Glutamatergic neuron (in vitro differentiated cells): ENCODE measurements around the gene RET. TPM values are rescaled to one million over a fixed set of nuclear protein-coding genes. Genes with fewer than 3 reads are reported as not detected.

Experiments
- DNase-seq: peaks from one replicate; pipeline ENCODE4 v3.0.0; 2022
- H3K27ac Mint-ChIP-seq: one replicate; pipeline ENCODE4 v1.8.0; 2020; ENCODE audit warnings: mild to moderate bottlenecking, mixed read lengths, inconsistent platforms; ENCODE audit not compliant: unreplicated experiment
- H3K27me3 Mint-ChIP-seq: one replicate; pipeline ENCODE4 v1.8.0; 2020; ENCODE audit warnings: mild to moderate bottlenecking, moderate library complexity, mixed read lengths, inconsistent platforms; ENCODE audit not compliant: unreplicated experiment
- H3K36me3 Mint-ChIP-seq: one replicate; pipeline ENCODE4 v1.8.0; 2020; ENCODE audit warnings: mild to moderate bottlenecking, mixed read lengths, inconsistent platforms; ENCODE audit not compliant: unreplicated experiment
- H3K4me1 Mint-ChIP-seq: one replicate; pipeline ENCODE4 v1.8.0; 2020; ENCODE audit warnings: mild to moderate bottlenecking, low read depth, mixed read lengths, inconsistent platforms; ENCODE audit not compliant: unreplicated experiment
- H3K4me3 Mint-ChIP-seq: one replicate; pipeline ENCODE4 v1.8.0; 2020; ENCODE audit warnings: mild to moderate bottlenecking, mixed read lengths, inconsistent platforms; ENCODE audit not compliant: unreplicated experiment
- H3K9me3 Mint-ChIP-seq: one replicate; pipeline ENCODE4 v1.8.0; 2020; ENCODE audit warnings: mild to moderate bottlenecking, moderate library complexity, mixed read lengths, inconsistent platforms; ENCODE audit not compliant: unreplicated experiment
- CTCF ChIP-seq: fragments of 200-600 bp; sonication (generic); IDR thresholded peaks from one replicate; pipeline ENCODE4 v1.5.0; 2021; ENCODE audit not compliant: partially characterized antibody, unreplicated experiment
- total RNA-seq: library from RNA; stranded (reverse); fragmentation: NEBNext Ultra II Directional; extraction: Animal tissue kit (Norgen Biotek cat#: 25700); gene quantifications from one replicate; pipeline ENCODE4 v1.2.1, GENCODE V29; 2021; ENCODE audit not compliant: unreplicated experiment

Gene RET
- total RNA-seq, 1 donor from 2014 or later = 34.7 TPM

- TF ChIP-seq CTCF = no peak
- H3K27ac Mint-ChIP-seq = no peak overlapping the region
Observed at GRCh38 chr10:43058716-43059335, 18.0 kb upstream of the RET start.

GRCh38 chr10:43059336-43059720 is 17.5 kb upstream of the RET start:
- Mint-ChIP-seq H3K9me3 (peaks cover 4% of the 10 kb centered on the region), H3K36me3 (no peaks in the 10 kb centered on the region), H3K4me1 (peaks cover 2% of the 10 kb centered on the region), H3K27ac (no peak overlapping the region), H3K27me3 (peaks cover 7% of the 10 kb centered on the region), H3K4me3 (no peak overlapping the region)
- TF ChIP-seq CTCF = no peak
- peak; percentile 12 for DNase-seq

More at GRCh38 chr10:43058716-43059335, 18.0 kb upstream of the RET start:
- H3K36me3 Mint-ChIP-seq = no peaks in the 10 kb centered on the region
- no peak overlapping the region for H3K4me3 Mint-ChIP-seq
- H3K4me1 Mint-ChIP-seq = peaks cover 4% of the 10 kb centered on the region
- no peak for DNase-seq
- H3K9me3 Mint-ChIP-seq = peaks cover 6% of the 10 kb centered on the region
- peaks cover 8% of the 10 kb centered on the region for H3K27me3 Mint-ChIP-seq

- Mint-ChIP-seq H3K4me3 (no peak overlapping the region), H3K9me3 (peaks cover 4% of the 10 kb centered on the region), H3K27ac (no peak overlapping the region), H3K4me1 (peaks cover 1% of the 10 kb centered on the region), H3K36me3 (no peaks in the 10 kb centered on the region), H3K27me3 (peaks cover 7% of the 10 kb centered on the region)
- no peak for DNase-seq
- no peak for TF ChIP-seq CTCF
Observed at GRCh38 chr10:43059828-43060227, 17.0 kb upstream of the RET start.

- Mint-ChIP-seq H3K27me3 (peaks cover 7% of the 10 kb centered on the region), H3K36me3 (no peaks in the 10 kb centered on the region), H3K4me1 (no peaks in the 10 kb centered on the region), H3K9me3 (peaks cover 4% of the 10 kb centered on the region), H3K27ac (no peak overlapping the region), H3K4me3 (no peak overlapping the region)
- no peak for TF ChIP-seq CTCF
- DNase-seq = no peak
Observed at GRCh38 chr10:43060291-43060690, 16.6 kb upstream of the RET start.

DNA sequence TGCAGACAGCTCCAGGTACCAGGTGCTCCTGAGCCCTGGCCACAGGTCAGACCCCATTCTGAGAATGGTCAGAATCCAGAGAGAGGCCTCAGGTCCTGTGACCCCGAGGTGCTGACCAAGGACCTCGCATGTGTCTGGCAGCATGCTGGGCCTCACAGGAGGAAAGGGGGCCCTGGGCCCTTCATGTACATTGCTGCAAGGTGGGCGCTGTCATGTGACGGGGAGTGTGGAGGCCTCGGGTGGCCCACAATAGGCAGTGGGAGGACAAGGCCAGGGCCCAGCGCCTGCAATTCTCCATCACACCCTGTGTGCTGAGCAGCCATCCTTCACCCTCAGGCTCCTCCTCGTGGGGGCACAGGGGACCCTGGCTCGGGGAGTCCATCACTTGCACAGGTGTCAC is 15.5 kb upstream of the RET start:
- TF ChIP-seq CTCF = no peak
- peaks cover 2% of the 10 kb centered on the region for H3K9me3 Mint-ChIP-seq
- H3K27ac Mint-ChIP-seq = no peak overlapping the region
- DNase-seq = no peak
- H3K4me3 Mint-ChIP-seq = no peak overlapping the region
- H3K4me1 Mint-ChIP-seq = peaks cover 2% of the 10 kb centered on the region
- peaks cover 12% of the 10 kb centered on the region for H3K27me3 Mint-ChIP-seq
- H3K36me3 Mint-ChIP-seq = no peaks in the 10 kb centered on the region
